GM21576 (cell line): Measurements from ENCODE around the gene CDCP2.

Experiments used
- ATAC-seq: cut with Tn5 transposase; IDR thresholded peaks from one replicate; pipeline ENCODE4 v1.9.1; 2021; ENCODE audit warnings: mild to moderate bottlenecking, moderate library complexity; ENCODE audit not compliant: unreplicated experiment

Gene CDCP2

DNA sequence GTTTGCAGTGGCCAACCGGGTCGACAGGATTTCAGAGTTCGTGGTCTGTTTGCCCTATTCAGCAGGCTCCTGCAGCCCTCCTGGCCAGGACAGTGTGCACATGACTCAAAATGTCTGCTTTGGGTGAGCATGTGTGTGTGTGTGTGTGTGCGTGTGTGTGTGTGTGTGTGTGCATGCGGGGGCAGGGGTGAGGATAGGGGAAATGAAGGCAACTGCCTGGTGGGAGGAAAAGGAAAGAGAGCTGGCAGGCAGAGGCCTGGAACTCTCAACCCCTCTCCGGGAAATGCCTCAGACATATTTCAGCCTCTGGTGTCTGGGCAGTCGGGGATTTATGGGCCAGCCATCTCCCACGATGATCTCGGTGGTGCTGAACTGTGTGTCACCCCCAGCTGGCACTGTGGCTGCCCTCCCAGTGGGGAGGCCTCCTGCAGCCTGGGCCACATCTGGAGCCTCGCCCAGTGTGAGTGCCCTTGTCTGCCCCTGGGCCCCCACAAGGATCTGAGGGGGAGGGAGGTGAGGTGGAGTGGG, 15.2 kb downstream of the CDCP2 start:
- no peak for ATAC-seq

DNA sequence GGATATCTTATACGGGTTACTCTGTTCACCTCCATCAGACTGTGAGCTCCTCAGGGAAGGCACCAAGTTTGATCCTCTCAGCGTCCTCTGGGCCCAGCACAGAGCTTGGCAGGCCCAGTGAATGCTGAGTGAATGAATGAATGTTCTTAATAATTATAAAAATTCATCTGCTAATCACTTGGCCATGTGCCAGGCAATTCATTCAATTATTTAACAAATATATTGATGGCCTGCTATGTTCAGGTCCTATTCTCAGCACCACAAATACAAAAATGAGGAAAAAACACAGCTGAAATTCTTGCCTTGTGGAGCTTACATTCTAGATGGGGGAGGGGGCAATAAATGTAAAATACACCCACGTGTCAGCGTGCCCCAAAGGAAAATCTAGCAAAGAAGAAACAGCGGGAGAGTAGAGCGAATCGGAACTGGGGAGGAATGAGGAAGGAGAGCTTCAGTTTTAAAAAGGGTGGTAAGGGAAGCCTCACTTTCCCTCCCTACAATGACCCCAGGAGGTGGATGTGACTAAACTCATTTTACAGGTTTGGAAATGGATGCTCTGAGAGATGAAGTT, 15.8 kb downstream of the CDCP2 start:
- ATAC-seq: no peak

DNA sequence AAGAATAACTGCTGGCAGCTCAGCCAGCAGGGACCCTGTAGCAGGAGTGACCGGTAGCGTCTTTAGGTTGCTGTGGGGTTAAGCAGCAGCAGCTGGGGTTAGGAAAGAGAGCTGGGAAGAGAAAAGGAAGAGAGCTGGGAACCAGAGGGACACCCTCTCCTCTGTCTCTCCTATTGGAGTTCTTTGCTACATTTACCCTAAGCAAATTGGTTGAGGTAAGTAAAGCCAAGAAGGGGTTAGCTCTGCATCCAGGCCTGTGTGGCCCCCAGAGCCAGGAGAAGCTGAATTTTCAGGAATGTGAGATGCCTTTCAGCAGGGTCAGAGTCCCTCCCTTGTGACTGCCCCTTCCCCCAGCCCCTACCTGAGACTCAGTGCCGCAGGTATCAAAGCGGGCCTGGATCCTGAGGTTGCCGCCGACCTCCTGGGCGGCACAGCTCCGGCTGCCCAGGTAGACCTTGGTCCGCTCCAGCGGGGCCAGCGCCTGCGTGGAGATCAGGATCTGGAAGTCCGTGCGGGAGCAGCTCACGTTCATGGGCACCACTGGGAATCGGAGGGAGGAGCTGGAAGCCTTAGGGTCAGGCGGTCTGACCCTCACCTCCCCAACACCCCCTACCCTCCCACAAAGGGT, 16.4 kb downstream of the CDCP2 start:
- ATAC-seq: no peak

DNA sequence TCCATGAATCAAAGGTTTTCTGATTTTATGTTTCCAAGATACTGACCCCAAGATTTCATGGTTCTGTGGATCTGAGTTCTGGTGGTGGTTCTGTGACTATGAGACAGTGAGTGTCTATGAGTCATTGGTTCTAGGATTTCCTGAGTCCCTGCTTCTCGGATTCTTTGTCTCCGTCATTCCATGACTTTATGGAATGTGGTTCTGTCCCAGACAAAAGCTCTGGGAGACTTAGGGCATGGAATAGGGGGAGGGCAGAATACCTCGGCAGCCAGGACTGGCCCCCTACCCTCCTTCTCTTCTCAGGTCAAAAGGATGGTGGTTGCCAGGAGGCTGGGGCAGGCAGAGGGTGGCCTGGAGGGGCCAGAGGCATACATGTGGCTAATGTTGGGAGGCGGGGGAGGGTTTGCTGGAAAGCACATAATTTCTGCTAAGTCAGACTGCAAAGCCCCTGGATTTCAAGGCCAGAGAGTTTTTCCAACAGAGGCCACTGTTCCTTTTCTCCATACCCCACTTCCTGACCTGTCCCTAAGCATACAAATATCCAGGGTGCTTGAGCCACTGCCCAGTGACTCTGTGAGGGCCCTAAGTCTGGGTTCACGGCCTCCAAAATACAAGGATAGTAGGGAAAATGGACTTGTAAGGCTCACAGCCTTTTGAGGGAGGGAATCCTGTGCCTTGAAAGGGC, 17.2 kb downstream of the CDCP2 start:
- ATAC-seq: no peak

DNA sequence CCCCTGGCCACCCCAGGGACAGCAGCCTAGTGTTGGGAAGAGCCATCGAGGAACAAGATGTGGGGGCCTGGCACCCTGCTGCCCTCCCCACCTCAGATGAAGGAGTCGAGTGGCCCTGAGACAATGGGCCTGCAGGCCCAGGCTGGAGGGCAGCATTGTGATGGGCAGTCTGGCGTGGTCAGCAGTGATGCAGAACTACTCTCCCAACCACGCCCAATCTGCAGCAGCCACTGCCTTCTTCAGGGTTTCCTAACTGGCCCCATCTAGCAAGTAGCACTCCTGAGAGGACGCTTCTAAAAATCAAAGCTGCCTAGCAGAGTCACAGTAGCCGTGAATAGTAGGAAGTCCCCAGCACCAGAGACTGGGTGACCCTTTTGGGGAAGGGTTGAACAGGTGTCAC, 18.5 kb downstream of the CDCP2 start:
- ATAC-seq: no peak

DNA sequence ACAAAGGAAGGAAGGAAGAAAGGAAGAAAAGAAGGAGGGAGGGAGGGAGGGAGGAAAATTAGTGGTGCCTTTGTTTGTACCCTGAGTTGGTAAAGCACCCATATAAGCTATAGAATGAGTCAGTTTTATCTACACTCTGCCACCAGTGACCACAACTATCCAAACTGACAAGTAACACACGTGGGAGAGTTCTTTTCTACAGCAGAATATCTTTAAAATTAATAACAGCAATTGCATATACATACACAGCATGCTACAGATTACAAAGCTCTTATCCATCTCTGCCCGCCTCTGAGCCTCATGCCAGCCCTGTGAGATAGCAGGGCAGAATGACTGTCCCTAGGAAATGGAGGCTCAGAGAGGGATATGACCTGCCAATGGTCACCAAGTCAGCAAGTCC, 20.3 kb downstream of the CDCP2 start:
- ATAC-seq: no peak

DNA sequence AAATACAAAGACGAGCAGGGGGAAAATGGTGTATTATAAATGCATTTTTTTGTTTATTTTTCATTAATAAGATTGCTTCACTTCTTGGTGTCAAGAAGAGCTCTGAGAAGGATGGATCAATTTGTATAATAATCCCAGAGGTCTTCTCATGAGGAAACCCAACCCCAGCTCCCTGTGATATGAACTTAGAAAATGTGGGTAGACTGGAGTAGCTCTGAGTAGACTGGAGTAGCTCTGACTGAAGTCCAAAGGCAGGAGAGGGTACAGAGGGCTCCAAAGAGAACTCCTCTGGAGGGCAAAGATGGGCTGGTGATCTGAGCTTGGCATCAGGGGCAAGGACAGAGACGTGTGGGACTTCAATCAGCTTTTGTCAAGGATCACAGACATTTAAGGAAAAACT, 21.4 kb downstream of the CDCP2 start:
- no peak for ATAC-seq

DNA sequence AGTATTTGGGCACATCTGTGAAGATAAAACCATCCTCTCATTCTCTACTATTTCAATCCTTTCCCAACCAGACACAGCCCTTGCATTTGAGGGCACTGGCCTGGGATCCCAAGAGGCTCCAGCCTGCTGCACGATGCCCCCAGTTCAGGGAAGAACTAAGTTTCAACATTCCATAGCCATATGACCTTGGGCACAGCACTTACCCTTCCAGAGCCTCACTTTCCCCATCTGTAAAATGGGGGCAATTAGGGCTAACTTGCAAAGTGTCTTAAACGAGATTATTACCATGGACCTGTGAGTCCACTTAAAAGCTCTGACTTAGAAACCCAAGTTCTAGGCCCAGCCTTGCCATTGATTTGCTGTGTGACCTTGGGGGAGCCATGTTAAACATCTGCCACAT, 22.9 kb downstream of the CDCP2 start:
- ATAC-seq: no peak

DNA sequence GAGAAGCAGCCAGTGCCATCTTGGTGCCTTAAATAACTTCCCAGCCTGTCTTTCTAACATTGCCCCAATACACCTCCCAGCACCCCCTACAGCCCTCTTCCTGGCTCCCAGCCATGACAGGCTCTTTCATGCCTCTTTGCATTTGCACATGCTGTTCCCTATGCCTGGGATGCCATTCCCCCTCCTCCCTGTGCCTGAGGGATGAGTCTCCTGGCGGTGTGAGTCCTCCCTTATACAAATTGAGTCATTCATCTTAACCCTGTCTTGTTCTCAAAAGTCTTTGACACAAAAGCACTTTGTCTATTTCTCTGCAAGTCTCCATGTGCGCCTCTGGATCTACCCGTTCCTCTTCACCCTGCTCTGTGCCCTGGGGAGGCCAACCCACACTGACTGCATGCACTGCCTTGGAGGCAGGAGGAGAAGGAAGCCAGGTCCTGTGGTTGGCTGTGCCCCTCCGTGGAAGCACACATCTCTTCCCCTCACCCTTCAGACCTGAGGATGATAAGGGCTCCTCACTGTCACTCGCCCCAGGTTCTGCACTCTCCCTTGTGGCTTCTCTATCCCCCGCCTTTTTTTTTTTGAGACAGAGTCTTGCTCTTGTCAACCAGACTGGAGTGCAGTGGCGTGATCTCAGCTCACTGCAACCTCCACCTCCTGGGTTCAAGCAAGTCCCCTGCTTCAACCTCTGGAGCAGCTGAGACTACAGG, 25.1 kb downstream of the CDCP2 start:
- no peak for ATAC-seq

DNA sequence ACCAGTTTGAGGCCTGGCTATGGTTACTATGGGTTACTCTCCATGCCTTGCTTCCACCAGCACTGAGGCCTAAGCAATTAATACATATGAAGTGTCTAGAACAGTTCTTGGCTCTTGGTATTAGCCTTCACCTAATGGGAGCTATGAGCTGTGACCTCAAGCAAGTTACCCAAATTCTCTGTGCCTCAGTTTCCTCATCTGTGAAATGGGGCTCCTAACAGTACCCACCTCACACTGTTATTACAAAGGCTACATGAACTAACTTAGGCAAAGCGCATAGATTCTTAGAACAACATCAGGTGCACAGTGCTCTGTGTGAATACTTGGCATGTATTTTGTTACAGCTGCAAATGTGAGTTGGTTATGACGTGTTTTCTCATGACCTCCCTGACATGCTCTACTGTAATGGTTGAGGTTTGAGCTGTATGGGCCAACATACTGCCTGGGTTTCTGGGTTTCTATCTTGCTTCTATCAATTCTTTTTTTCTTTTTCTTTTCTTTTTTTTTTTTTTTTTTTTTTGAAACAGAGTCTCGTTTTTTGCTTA, 26.5 kb downstream of the CDCP2 start:
- ATAC-seq: no peak

DNA sequence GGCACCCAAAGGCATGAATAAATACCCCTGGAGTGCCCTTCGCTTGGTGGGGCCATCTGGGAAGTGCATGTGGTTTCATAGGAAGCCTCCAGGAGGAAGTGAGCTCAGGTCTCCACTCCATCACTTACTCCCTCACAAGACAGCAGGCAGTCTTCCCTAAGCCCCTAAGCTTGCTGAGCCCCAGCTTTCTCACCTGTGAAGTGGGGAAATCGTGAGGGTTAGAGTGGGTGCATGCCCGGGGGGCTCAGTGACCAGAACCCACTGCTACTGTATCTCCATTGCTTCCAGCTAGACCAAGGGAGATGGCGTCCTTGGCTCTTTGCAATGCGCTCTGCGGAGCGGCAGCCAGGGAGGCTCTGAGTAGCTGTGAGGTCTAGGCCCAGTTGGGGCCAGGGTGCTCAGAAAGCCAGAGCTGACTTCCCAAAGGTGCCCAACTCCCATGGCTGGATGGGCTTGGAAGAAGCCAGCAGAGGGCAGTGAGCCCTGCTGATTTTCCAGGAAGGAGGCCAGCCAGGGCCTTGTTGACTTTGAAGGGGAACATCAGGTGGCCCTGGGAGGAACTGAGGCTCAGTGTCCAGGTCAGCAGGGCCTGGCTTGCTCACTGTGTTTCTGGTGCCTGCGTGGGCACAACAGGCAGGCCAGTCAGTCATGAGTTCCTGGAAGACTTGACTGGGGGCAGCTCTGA, 27.3 kb downstream of the CDCP2 start:
- no peak for ATAC-seq

DNA sequence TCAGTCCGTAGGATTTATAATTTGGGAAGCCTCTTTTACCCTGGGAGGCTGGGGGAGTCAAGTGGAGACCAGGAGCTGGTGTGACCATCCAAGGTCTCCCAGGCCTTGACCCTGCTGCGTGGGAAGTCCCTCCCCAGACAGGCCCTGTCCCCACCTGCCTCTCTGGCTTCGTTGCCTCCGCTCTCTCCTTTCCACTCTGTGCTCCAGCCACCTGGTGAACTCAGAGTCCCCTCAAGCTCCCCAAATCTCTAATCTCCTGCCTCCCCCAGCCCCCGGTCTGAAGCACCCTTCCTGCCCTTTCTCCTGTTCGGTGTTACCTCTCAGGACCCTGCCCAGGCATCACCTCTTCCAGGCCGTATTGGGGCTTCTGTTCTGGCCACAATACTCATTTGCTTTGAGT, 27.9 kb downstream of the CDCP2 start:
- no peak for ATAC-seq

DNA sequence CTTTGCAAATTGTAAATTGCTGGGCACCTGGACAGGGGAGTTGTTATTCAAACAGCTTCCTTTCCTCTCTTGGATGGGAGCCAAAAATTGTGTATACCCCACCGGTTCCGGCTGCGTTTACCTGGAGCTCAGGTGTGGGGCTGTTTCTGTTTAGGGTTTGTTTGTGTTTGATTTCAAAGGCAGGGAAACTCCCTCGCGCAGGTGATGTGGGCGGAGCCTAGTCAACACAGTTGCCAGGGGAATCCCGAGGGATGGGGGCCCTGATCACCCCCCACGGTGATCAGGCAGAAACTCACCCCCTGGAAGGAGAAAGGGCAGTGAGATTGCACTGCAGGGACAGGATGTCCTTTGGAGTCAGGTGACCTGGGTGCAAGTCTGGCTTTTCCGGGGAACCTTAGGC, 28.3 kb downstream of the CDCP2 start:
- no peak for ATAC-seq

DNA sequence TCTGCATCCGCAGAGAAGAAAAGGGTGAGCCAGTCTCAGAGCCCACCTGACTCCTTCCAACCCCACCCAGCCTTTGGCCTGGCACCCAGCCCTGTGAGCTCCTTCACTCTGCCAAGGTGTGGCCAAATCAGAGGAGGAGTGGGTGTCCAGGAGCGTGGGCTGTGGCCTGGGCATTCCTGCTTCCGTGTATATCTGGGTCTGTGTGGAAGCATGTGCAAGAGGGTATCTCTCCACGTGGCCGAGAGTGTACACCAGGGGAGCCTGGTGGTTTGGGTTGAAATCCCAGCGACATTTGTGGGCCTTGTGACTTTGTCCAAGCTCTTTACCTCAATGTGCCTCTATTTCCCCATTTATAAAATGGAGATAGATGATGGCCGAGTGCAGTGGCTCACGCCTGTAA, 29.8 kb downstream of the CDCP2 start:
- ATAC-seq: no peak

DNA sequence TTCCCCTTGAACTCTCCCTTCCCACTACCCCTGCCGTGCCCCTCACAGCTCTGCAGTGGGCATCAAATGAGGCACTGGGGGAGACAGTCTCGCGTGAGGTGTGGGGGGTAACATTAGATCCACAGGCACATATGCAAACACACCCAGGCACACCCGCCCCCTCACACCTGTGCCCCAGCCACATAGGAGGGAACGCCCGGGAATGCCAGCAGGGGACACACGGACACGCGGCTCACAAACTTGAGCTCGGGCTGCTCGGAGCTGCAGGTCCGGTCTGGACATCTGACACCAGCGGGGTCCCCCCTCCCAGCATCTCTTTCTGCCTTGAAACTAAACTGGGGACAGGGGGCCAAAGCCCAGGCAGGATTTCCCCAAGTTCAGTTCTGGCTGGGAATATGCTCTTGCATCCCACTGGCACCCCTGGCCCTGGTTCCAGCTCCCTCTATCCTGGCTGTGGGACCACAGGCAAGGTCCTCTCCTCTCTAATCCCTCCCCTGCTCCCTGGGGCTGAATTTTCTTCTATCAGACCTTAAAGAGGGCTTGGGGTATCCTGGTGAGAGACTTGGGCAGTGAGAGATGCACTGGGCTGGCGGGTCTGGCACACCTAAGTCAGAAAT, 30.6 kb downstream of the CDCP2 start:
- ATAC-seq: no peak

DNA sequence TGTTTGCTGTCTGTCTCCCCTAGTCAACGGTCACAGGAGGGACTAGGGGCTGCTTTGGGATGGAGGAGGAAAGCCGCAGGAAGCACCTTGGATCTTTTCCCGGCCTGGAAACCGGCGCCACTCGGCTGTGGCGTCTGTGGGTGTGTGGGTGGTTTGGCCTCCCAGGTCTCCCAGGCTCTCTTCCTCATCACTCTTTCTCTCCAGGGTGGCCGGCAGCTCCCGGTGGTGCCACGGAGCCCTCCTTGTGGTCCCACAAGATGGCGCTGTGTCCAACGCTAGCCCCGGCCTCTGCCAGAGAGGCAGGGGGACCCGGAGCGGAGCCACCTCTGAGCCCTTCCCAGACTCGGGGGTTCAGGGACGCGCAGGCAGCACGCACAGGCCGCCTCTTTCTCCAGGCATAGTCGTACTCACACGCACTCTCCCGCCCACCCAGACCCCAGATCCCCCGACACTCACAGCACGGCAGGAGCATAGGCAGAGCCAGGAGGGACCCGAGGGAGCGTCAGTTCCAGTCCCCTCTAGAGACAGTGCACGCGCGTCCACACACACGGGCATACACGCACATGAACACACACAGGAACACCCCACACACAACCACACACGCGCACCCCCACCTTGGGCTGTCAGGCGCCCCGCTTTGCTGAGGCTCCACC, 31.2 kb downstream of the CDCP2 start:
- ATAC-seq: no peak

DNA sequence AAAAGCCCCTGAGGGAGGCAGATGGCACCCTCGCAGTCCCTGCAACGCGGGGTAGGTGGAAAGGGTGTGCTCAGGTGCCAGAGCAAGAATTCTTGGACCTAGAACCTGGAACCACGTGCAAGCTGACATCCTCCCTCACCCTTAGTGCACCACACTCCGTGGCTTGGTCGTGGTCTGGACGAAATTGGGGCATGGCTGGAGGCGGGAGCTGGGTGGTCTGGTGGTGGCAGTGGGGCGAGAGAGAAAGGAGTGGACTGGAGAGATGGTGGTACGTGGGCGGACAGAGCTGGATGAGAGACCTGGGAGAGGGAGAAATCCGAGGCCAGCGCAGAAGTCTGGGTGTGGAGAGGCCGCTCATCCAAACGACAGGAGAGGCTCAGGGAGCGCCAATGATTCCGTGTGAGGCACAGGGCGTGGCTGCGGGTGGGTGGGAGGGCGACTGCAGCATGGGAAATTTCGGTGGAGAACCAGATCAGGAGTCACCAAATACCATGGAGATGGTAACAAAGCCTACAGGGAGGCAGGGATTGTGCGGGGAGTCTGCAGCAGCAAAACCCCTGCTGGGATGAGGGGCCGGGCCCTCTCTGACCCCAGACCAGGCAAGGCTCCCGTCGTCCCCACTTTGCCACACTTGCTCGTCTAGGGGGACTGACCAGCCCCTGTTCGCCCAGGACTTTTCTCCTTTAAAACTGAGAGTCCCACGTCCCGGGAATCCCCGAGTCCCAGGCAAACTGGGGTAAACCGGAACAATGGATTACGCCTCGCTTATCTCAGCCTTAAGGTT, 31.9 kb downstream of the CDCP2 start:
- no peak for ATAC-seq

DNA sequence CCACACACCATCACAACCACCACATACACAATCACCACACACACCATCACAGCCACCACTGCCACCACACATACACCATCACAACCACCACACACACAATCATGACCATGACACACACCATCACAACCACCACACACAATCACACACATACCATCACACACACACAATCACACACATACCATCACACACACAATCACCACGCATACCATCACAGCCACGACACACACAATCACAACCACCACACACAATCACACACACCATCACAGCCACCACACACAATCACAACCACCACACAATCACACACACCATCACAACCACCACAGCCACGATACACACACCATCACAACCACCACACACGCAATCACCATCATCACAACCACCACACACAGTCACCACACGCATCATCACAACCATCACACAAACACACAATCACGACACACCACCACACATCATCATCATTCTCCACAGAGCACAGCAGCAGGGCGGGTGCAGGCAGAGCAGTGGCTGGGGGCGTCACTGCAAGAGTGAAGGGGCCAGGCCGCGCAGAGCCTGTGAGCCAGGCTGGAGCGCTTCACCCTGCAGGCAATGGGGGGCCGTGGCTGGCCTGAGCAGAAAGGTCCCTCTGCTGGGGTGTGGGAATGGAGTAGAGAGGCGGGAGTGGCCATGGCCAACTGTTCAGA, 32.6 kb downstream of the CDCP2 start:
- no peak for ATAC-seq

DNA sequence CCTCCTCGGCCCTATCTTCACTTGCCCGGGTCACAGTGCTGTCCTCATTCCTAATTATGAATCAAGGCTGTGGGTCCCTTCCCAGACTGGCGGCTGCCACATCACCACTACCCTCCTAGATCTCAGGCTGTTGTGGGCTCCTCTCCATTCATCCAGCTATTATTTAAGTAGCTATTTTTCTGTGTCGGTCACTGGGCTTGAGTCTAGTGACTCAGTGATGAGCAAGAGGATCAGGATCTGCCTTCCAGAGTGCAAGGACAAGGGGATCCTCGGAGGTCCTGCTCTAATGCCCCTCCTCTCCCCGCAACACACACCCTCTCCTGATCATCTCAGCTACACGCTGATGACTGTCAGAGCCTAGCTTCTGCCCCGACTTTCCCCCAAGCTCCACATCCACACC, 34.1 kb downstream of the CDCP2 start:
- ATAC-seq: no peak
